ENCODE data around the gene RAET1E.
"Not testable (repeated sequence)": the region's sequence is repeated elsewhere in the genome, so short reads cannot be mapped to it uniquely, and the experiment has no call there.

Gene RAET1E

GRCh38 chr6:149860513-149860833, 37.4 kb downstream of the RAET1E start:
- no peak for DNase-seq

- DNase-seq: peak in 2 of 3 experiments; percentile 17 to 54
Measured at GRCh38 chr6:149859938-149860337, 38.0 kb downstream of the RAET1E start.

GRCh38 chr6:149859368-149859767, 38.5 kb downstream of the RAET1E start:
- DNase-seq: peak in 2 of 3 experiments; percentile 52 to 84

- DNase-seq: no peak
Measured at GRCh38 chr6:149857541-149857940, 40.4 kb downstream of the RAET1E start.

GRCh38 chr6:149856256-149856994, 41.5 kb downstream of the RAET1E start:
- DNase-seq: no peak

GRCh38 chr6:149855741-149856140, 42.2 kb downstream of the RAET1E start:
- peak in 1 of 3 experiments; percentile 59 for DNase-seq

GRCh38 chr6:149855040-149855654, 42.8 kb downstream of the RAET1E start:
- DNase-seq: peak in 1 of 3 experiments; percentile 43

GRCh38 chr6:149854532-149854931, 43.4 kb downstream of the RAET1E start:
- no peak for DNase-seq

- DNase-seq: not testable (repeated sequence)
Measured at GRCh38 chr6:149854017-149854416, 43.9 kb downstream of the RAET1E start.

- no peak for DNase-seq
Measured at GRCh38 chr6:149852881-149853280, 45.0 kb downstream of the RAET1E start.

- peak in 2 of 3 experiments; percentile 43 to 65 for DNase-seq
Measured at GRCh38 chr6:149852180-149852579, 45.7 kb downstream of the RAET1E start.

GRCh38 chr6:149851461-149852110, 46.3 kb downstream of the RAET1E start:
- no peak for DNase-seq

- not testable (repeated sequence) for DNase-seq
Measured at GRCh38 chr6:149848343-149848742, 49.6 kb downstream of the RAET1E start.
